Fibroblast of the aortic adventitia (primary cell): ENCODE measurements around the gene ALPP. TPM values are rescaled to one million over a fixed set of nuclear protein-coding genes. Genes with fewer than 3 reads are reported as not detected.
A peak's percentile ranks its signal among the peaks of the same experiment; 100 is the strongest.

ENCODE experiments used
- DNase-seq: peaks from one replicate; pipeline ENCODE4 v3.0.0-alpha.2; 2010; ENCODE audit warnings: low read depth
- H3K4me3 ChIP-seq: 2 replicates; pipeline ENCODE4 v1.5.1; 2011; ENCODE audit warnings: low read depth, mild to moderate bottlenecking, control low read depth, low read length, moderate library complexity
- total RNA-seq: library from RNA; depleted of rRNA; stranded (reverse); fragments of >200 nt; gene quantifications from 2 replicates; pipeline ENCODE4 v1.2.3, GENCODE V29; 2012; ENCODE audit warnings: low replicate concordance
- TF ChIP-seq, protein P1 (sequence below): IDR thresholded peaks from 2 replicates; pipeline ENCODE4 v1.5.1; 2011; ENCODE audit warnings: mild to moderate bottlenecking, low read length, control low read depth, inconsistent platforms; ENCODE audit not compliant: insufficient read depth

Gene ALPP
- total RNA-seq, 1 donor = not detected

DNA sequence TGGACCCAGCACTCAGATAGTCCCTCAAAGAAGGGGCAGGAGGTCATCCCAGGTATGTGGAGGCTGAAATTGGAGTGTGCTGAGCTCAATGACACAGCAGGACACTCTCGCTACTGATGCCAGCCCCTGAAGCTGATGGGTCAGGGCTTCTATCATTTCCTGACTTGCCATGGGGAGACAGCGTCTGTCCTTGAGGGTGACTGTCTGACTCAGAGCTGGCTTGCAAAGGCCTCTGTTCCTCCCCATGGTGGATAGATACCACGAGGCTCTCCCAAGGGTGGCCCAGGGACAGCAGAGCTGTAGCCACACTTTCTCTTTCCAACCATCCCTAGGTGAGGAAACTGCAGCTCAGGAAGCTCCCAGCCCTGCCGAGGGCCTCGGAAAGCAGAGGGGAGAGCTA, 38.9 kb downstream of the ALPP start:
- no peak overlapping the region for H3K4me3 ChIP-seq
- TF ChIP-seq, protein P1, sequence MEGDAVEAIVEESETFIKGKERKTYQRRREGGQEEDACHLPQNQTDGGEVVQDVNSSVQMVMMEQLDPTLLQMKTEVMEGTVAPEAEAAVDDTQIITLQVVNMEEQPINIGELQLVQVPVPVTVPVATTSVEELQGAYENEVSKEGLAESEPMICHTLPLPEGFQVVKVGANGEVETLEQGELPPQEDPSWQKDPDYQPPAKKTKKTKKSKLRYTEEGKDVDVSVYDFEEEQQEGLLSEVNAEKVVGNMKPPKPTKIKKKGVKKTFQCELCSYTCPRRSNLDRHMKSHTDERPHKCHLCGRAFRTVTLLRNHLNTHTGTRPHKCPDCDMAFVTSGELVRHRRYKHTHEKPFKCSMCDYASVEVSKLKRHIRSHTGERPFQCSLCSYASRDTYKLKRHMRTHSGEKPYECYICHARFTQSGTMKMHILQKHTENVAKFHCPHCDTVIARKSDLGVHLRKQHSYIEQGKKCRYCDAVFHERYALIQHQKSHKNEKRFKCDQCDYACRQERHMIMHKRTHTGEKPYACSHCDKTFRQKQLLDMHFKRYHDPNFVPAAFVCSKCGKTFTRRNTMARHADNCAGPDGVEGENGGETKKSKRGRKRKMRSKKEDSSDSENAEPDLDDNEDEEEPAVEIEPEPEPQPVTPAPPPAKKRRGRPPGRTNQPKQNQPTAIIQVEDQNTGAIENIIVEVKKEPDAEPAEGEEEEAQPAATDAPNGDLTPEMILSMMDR = no peak
- DNase-seq = no peak

- TF ChIP-seq, protein P1 = no peak
- no peak overlapping the region for H3K4me3 ChIP-seq
- no peak for DNase-seq
Measured at GRCh38 chr2:232418056-232418455, 39.5 kb downstream of the ALPP start.

DNA sequence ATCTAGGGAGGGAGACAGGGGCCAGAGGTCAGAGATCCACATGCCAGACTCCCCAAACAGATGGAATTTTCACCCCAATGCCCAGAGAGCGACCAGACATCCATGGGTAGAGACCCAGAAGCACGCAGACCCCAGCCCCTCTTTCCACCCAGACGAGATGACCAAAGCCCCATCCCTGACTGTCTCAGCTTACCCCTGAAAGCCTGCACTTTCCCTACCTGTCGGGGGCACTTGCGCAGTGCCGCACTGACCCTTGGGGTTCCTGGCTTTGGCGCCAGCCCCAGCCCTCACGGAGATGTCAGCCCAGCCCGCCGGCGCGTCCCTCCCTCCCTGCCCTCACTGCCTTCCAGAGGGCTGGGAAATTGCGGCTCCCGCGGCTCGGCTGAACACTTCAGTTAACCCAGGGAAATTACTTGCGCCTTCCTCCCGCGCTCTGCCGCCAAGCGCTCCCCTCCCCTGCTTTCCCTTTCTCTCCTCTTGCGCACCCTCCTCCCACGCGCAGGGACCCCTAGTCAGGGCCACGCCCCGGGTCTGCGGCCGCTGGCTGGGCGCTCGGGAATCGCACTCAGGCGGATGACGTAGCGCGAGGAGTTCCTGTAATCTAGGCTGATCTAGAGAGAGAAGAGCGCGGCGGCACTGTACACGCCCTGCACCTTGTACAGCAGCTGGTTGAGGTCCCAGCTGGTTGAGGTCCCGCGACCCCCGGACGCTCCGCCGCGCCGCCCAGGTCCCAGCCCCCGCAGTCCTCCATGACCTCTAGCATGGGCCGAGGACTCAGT, 40.1 kb downstream of the ALPP start:
- H3K4me3 ChIP-seq = peak overlapping the region; percentile 31
- TF ChIP-seq, protein P1 = no peak
- peak; percentile 11 for DNase-seq

GRCh38 chr2:232419245-232420072, 40.9 kb downstream of the ALPP start:
- no peak for DNase-seq
- H3K4me3 ChIP-seq = no peak overlapping the region
- TF ChIP-seq, protein P1 = no peak

DNA sequence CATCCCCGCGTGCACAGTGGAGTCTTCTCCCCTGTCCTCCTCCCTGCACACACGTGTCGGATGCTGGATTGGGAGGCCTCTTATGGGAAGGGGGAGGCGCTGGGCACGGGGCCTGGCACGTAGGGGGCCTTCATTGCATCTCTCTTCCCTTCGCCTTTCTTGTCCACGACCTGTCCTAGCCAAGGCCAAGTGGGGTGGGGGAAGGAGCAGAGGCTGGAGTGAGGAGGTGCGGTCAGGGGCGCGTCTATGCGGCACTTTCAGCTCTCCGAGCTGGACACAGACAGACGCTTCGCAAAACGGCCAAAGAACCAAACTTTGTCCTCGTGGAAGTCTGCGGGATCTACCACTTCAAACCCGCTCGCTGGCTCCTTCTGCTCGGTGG, 41.5 kb downstream of the ALPP start:
- TF ChIP-seq, protein P1 = no peak

DNA sequence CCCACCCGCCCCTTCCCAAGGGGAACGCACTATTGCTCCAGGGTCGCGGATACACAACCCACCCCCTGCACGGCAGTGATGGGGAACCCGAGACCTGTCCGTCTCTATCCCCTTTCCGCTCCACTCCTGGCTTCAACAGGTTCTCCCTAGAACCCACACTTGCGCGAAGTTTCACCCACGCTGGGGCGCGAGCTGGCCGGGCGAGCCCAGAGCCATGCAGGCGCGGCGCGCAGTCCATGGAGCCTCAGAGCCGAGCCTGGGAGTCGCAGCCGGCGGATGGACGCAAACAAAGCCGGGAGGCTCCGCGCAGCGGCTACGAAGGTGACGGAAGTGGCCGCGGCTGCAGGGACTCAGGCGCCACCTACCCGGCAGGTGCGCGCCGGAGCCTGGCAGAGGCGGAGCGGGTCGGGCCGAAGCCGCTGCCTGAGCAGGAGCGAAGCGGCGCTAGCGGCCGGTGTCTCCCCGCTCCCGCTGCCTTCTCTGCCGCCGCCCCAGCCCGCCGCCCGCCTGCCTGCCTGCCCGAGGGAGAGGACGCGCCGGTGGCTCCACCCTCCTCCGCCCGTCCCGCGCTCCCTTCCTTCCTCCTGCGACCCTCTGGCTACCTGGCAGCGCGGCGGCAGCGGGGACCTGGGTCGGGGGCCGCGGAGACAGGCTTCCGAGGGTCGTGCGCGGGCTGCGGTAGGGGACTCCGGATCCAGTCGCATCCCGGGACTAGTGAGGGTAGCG, 42.1 kb downstream of the ALPP start:
- no peak for DNase-seq
- TF ChIP-seq, protein P1 = no peak
- no peak overlapping the region for H3K4me3 ChIP-seq

More for the DNA sequence above, 41.5 kb downstream of the ALPP start:
- no peak for DNase-seq
- no peak overlapping the region for H3K4me3 ChIP-seq
